ENCODE results near the gene RNASET2.
"Not testable (repeated sequence)": the region's sequence is repeated elsewhere in the genome, so short reads cannot be mapped to it uniquely, and the experiment has no call there.

The RNASET2 gene

GRCh38 chr6:166926748-166927147 lies 29.6 kb downstream of the RNASET2 start:
- H3K4me3 ChIP-seq (ENCODE audit: low read depth, low read length): no peak overlapping the region
- DNase-seq (ENCODE audit: low read depth): no peak
- no peak for TF ChIP-seq CTCF (conservative IDR thresholded peaks at IDR 0.05; ENCODE audit: low read depth, low read length)

DNA sequence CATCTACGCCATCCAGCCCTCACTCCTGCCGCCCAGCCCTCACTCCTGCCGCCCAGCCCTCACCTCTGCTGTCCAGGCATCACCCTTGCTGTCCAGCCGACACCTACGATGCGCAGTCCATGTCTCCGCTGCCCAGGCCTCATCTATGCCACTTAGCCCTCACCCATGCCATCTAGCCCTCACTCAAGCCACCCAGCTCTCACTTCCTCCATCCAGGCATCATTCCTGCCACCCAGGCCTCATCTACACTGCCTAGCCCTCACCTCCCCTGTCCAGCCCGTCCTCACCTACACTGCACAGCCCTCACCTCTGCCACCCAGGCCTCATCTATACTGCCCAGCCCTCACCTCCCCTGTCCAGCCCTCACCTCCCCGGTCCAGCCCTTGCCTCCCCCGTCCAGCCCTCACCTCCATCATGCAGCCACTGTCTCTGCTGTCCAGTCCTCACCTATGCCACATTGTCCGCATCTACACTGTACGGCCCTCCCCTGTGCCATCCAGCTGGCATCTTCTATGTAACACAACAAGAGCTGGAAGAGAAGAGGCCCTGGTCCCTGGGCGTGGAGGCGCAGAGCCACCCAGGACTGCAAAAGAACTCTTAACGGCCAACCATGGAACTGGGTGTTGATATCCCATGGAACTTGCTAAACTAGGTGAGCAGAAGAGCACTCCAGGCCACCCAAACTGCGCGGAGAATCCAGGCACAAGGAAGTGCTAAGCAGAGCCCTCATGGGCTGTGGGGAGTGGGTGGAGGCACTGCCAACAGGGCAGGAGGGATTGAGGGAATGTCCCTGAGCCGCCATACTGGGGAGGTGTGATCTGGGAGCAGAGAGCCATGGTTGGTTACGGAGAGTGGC lies 31.0 kb downstream of the RNASET2 start:
- TF ChIP-seq CTCF (conservative IDR thresholded peaks at IDR 0.05; ENCODE audit: low read depth, low read length): no peak
- no peak overlapping the region for H3K4me3 ChIP-seq (ENCODE audit: low read depth, low read length)
- DNase-seq (ENCODE audit: low read depth): no peak

DNA sequence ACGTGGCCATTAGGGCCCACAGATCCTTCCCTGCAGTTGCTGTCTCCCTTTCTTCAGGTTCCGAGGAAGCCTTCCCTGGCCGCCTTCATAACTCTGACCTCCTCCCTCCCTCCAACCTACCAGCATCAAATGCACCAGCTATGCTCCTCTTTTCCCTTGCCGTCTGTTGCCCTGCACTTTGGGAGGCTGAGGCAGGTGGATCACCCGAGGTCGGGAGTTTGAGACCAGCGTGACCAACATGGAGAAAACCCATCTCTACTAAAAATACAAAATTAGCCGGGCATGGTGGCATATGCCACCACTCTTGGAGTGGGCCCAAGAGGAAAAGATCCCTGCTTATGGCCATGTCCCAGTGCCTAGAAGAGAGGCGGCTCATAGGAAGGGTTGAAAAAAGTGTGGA lies 31.8 kb downstream of the RNASET2 start:
- TF ChIP-seq CTCF (conservative IDR thresholded peaks at IDR 0.05; ENCODE audit: low read depth, low read length): no peak
- no peak for DNase-seq (ENCODE audit: low read depth)
- no peak overlapping the region for H3K4me3 ChIP-seq (ENCODE audit: low read depth, low read length)

DNA sequence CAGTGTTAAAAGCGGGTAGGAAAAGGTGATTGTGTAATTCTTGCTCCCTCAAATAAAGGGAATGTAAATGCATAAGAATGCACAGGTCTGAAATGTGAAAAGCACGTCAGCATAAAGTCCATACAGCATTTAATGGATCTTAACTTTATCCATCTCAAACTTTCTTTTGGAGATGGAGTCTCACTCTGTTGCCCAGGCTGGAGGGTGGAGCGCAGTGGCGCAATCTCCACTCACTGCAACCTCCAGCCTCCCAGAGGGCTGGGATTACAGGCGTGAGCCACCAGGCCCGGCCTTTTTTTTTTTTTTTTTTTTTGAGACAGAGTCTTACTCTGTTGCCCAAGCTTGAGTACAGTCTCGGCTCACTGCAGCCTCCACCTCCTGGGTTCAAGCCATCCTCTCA lies 33.4 kb downstream of the RNASET2 start:
- TF ChIP-seq CTCF (conservative IDR thresholded peaks at IDR 0.05; ENCODE audit: low read depth, low read length): no peak
- H3K4me3 ChIP-seq (ENCODE audit: low read depth, low read length): no peak overlapping the region
- no peak for DNase-seq (ENCODE audit: low read depth)

DNA sequence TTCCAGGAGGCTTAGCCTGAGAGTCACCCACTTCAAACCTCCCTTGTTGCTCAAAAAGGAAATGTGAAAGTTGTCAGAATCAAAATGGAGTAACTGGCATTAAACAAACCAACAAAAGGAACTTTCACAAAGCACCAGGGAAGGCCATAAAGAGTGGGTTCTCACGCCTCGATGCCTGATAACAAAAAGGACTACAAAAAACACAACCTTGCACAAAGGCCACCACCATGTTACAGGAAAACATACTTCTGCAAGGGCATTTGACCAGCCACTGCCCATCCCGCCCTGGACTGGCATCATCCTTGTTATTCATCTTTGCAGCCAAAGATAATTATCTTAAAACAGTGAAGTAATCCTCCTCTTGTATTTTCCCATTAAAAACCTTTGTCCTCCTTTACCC lies 34.8 kb downstream of the RNASET2 start:
- DNase-seq (ENCODE audit: low read depth): no peak

GRCh38 chr6:166916824-166917223 lies 39.5 kb downstream of the RNASET2 start:
- TF ChIP-seq CTCF (conservative IDR thresholded peaks at IDR 0.05; ENCODE audit: low read depth, low read length): no peak
- no peak overlapping the region for H3K4me3 ChIP-seq (ENCODE audit: low read depth, low read length)
- no peak for DNase-seq (ENCODE audit: low read depth)

More for the DNA sequence above, 34.8 kb downstream of the RNASET2 start:
- no peak overlapping the region for H3K4me3 ChIP-seq (ENCODE audit: low read depth, low read length)
- no peak for TF ChIP-seq CTCF (conservative IDR thresholded peaks at IDR 0.05; ENCODE audit: low read depth, low read length)

DNA sequence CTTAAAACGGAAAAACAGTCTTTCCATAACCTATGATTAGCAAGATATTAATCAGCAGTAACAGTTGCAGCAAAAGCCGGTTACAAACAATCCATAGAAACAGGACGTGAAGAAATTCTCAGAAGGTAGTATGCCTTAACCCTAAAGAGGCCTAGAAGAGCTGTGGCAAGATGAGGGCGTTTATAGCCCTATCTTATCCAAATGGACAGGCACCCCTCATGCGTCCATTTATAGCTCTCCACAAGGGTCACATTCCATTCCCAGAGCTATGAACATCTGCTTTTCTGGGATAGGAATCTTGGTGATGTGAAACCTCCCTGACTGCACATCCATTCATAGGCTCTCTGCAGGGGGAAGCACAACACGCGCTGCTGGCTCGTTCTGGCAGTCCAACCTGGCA lies 40.9 kb downstream of the RNASET2 start:
- DNase-seq (ENCODE audit: low read depth); H3K4me3 ChIP-seq (ENCODE audit: low read depth, low read length): not testable (repeated sequence)

- DNase-seq (ENCODE audit: low read depth); H3K4me3 ChIP-seq (ENCODE audit: low read depth, low read length): not testable (repeated sequence)
Observed at GRCh38 chr6:166914952-166915351, 41.4 kb downstream of the RNASET2 start.
